HEK293T (cell line): ENCODE data around the gene MMP11.

Source experiments
- CTCF ChIA-PET: fragments of 350-600 bp; formaldehyde crosslinking; extraction: SDS; loops from one replicate; lab custom pipeline; 2021; ENCODE audit warnings: antibody characterized with exemption, inconsistent platforms; lab: Yijun Ruan, JAX
- POLR2A ChIA-PET: fragments of 350-600 bp; formaldehyde crosslinking; extraction: SDS; loops from one replicate; lab custom pipeline; 2020; ENCODE audit warnings: antibody characterized with exemption, inconsistent platforms; lab: Yijun Ruan, JAX
- DNase-seq: peaks from one replicate; pipeline ENCODE4 v3.0.0; 2012; ENCODE audit warnings: mixed read lengths; ENCODE audit errors: extremely low spot score
- ARNT ChIP-seq: fragments of 450-650 bp; IDR thresholded peaks from 2 replicates; pipeline ENCODE4 v1.6.1; 2017; ENCODE audit warnings: mild to moderate bottlenecking
- BHLHE40 ChIP-seq: fragments of 450-650 bp; IDR thresholded peaks from 2 replicates; pipeline ENCODE4 v1.6.1; 2016; ENCODE audit warnings: mild to moderate bottlenecking, moderate library complexity, borderline replicate concordance
- CTBP1 ChIP-seq: fragments of 450-650 bp; IDR thresholded peaks from 2 replicates; pipeline ENCODE4 v1.6.1; 2016; ENCODE audit warnings: borderline replicate concordance
- ELF4 ChIP-seq: fragments of 450-650 bp; IDR thresholded peaks from 2 replicates; pipeline ENCODE4 v1.6.1; 2017; ENCODE audit warnings: antibody characterized with exemption
- FOXA1 ChIP-seq: fragments of 450-650 bp; IDR thresholded peaks from 2 replicates; pipeline ENCODE4 v1.6.1; 2016; ENCODE audit warnings: mild to moderate bottlenecking
- FOXK2 ChIP-seq: fragments of 450-650 bp; IDR thresholded peaks from 2 replicates; pipeline ENCODE4 v1.6.1; 2016; ENCODE audit warnings: mild to moderate bottlenecking
- FOXM1 ChIP-seq: fragments of 450-650 bp; IDR thresholded peaks from 2 replicates; pipeline ENCODE4 v1.6.1; 2017; ENCODE audit warnings: mild to moderate bottlenecking, borderline replicate concordance
- HDGF ChIP-seq: fragments of 450-650 bp; IDR thresholded peaks from 2 replicates; pipeline ENCODE4 v1.6.1; 2017; ENCODE audit warnings: antibody characterized with exemption, borderline replicate concordance
- L3MBTL2 ChIP-seq: fragments of 450-650 bp; conservative IDR thresholded peaks from 2 replicates; pipeline ENCODE4 v1.6.1; 2016; ENCODE audit warnings: mild to moderate bottlenecking
- LEF1 ChIP-seq: fragments of 450-650 bp; IDR thresholded peaks from 2 replicates; pipeline ENCODE4 v1.6.1; 2017; ENCODE audit warnings: mild to moderate bottlenecking, borderline replicate concordance
- NFRKB ChIP-seq: fragments of 450-650 bp; IDR thresholded peaks from 2 replicates; pipeline ENCODE4 v1.6.1; 2016; ENCODE audit warnings: mild to moderate bottlenecking, moderate library complexity
- SP1 ChIP-seq: fragments of 450-650 bp; IDR thresholded peaks from 2 replicates; pipeline ENCODE4 v1.6.1; 2017
- SUZ12 ChIP-seq: fragments of 450-650 bp; IDR thresholded peaks from 2 replicates; pipeline ENCODE4 v1.6.1; 2016; ENCODE audit warnings: mild to moderate bottlenecking
- TARDBP ChIP-seq: fragments of 450-650 bp; IDR thresholded peaks from 2 replicates; pipeline ENCODE4 v1.6.1; 2016
- ZNF384 ChIP-seq: fragments of 450-650 bp; IDR thresholded peaks from 2 replicates; pipeline ENCODE4 v1.6.1; 2016
- TF ChIP-seq, protein P1 (sequence below): fragments of 450-650 bp; IDR thresholded peaks from 2 replicates; pipeline ENCODE4 v1.6.1; 2016

Gene MMP11

GRCh38 chr22:23824476-23825245 is 52.0 kb downstream of the MMP11 start:
- no peak for DNase-seq
- CTCF ChIA-PET = interaction anchor here (1.2 kb wide), 1 partner anchor 33 kb away, joined by 3 read pairs; the partner anchor contains the start of gene SLC2A11
- POLR2A ChIA-PET = interaction anchor here (1.2 to 2.5 kb wide), 2 partner anchors 11 to 33 kb away, joined by 4 to 14 read pairs; partner anchors contain the start of gene SLC2A11

DNA sequence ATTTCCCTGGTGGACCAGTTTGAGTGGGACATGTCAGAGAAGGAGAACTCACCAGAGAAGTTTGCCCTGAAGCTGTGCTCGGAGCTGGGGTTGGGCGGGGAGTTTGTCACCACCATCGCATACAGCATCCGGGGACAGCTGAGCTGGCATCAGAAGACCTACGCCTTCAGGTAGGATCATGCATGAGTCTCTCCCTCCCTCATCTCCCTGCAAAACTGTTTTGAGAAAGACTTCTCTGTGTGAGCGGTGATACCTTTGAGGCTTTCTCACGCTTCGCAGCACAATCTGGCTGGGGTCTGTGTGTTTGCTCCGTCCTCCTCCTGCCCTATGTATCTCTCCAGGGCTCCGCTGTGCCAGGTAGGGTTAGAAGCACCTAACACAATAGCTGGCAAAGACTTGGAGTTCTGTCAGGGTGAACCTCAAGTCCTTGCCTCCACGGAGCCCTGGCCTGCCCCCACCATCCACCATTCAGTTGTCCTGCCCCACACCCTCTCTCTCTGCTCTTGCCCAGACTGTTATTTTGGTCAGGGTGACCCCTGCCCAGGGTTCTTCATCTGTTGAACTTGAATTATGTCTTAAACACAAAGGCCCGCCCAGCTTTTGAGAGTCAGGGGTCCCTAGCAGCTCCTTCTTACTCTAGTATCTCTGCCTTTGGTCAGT is 52.7 kb downstream of the MMP11 start:
- DNase-seq = no peak
- CTCF ChIA-PET = interaction anchor here (1.2 kb wide), 1 partner anchor 32 kb away, joined by 3 read pairs; the partner anchor contains the start of gene SLC2A11
- POLR2A ChIA-PET = interaction anchor here (1.2 to 2.5 kb wide), 2 partner anchors 10 to 32 kb away, joined by 4 to 14 read pairs; partner anchors contain the start of gene SLC2A11
- no peak for TF ChIP-seq NFRKB
- TF ChIP-seq L3MBTL2 = no peak
- TF ChIP-seq ELF4 = no peak
- TF ChIP-seq ARNT = no peak
- TF ChIP-seq SUZ12 = no peak
- TF ChIP-seq FOXK2 = no peak
- TF ChIP-seq TARDBP = no peak
- TF ChIP-seq SP1 = no peak
- no peak for TF ChIP-seq FOXM1
- no peak for TF ChIP-seq LEF1
- no peak for TF ChIP-seq BHLHE40
- TF ChIP-seq ZNF384 = no peak
- TF ChIP-seq CTBP1 = no peak
- TF ChIP-seq FOXA1 = no peak
- TF ChIP-seq, protein P1, sequence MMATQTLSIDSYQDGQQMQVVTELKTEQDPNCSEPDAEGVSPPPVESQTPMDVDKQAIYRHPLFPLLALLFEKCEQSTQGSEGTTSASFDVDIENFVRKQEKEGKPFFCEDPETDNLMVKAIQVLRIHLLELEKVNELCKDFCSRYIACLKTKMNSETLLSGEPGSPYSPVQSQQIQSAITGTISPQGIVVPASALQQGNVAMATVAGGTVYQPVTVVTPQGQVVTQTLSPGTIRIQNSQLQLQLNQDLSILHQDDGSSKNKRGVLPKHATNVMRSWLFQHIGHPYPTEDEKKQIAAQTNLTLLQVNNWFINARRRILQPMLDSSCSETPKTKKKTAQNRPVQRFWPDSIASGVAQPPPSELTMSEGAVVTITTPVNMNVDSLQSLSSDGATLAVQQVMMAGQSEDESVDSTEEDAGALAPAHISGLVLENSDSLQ = no peak
- TF ChIP-seq HDGF = no peak

More at GRCh38 chr22:23824476-23825245, 52.0 kb downstream of the MMP11 start:
- TF ChIP-seq CTBP1 (no peak), TARDBP (no peak), ELF4 (no peak), L3MBTL2 (no peak), FOXK2 (no peak)
- TF ChIP-seq, protein P1 = no peak

DNA sequence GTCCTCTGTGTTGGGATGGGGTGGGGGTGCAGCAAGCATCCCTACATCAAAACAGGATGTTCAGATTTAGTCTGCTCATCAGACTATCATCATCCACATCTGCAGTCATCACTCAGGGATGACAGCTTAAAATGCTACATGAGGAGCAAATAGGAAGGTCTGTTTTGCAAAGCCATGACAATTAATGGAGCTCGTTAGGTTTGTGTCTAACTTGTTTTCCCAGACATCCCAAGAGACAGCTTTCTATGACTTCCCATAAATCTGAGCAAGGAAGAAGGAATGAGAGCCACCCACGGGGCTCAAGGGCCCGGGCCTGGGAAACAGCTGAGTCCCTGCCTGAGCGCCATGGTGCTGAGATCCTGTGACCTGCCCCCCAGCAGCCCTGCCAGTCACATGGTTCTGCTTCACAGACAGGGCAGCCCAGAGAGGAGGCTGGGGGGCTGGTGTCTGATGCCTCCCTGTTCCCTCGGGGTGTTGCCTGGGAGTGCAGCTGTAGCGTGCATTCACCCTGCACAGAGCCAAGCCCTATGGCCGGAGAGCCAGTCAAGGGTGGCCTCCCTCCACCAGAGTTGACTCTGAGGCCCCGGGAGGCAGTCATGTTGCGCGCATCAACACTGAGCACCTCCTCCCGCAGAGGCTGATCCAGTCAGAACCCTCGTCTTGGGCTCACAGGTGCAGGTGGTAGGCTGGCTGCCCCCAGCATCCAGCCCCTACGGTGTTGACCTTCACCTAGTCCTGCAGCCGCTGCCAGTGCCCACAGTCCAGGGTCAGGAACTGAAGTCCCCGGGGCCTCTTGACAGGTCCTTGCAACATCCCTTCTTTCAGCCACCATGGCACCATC is 54.1 kb downstream of the MMP11 start:
- CTCF ChIA-PET = no interaction called here
- TF ChIP-seq HDGF (no peak), ELF4 (no peak)
- no peak for DNase-seq
- POLR2A ChIA-PET = interaction anchor here (2.5 kb wide), 1 partner anchor 31 kb away, joined by 14 read pairs; the partner anchor contains the start of gene SLC2A11

- DNase-seq = no peak
- TF ChIP-seq ELF4 (no peak), FOXA1 (no peak), LEF1 (no peak), HDGF (no peak), FOXK2 (no peak), CTBP1 (no peak), FOXM1 (no peak)
- CTCF ChIA-PET = no interaction called here
- POLR2A ChIA-PET = no interaction called here
Measured at GRCh38 chr22:23827351-23827995, 54.8 kb downstream of the MMP11 start.

- no peak for TF ChIP-seq SUZ12
- no peak for TF ChIP-seq LEF1
- no peak for TF ChIP-seq SP1
- no peak for TF ChIP-seq CTBP1
- TF ChIP-seq HDGF = no peak
- TF ChIP-seq, protein P1 = no peak
- no peak for TF ChIP-seq FOXA1
- no peak for TF ChIP-seq BHLHE40
- no peak for TF ChIP-seq ELF4
- TF ChIP-seq FOXM1 = no peak
- TF ChIP-seq FOXK2 = no peak
- TF ChIP-seq ARNT = no peak
- TF ChIP-seq NFRKB = no peak
- TF ChIP-seq ZNF384 = no peak
- TF ChIP-seq TARDBP = no peak
- TF ChIP-seq L3MBTL2 = no peak
- POLR2A ChIA-PET = interaction anchor here (2.2 kb wide), 1 partner anchor 28 kb away, joined by 7 read pairs; the partner anchor contains the start of gene SLC2A11
- no peak for DNase-seq
- CTCF ChIA-PET = interaction anchor here (0.7 kb wide), 1 partner anchor 61 kb away, joined by 3 read pairs; the partner anchor contains the start of gene CHCHD10
Measured at GRCh38 chr22:23828800-23829680, 56.4 kb downstream of the MMP11 start.
